Breast epithelium (tissue), 4 donors: ENCODE data around the gene TMEM178B. TPM values are rescaled to one million over a fixed set of nuclear protein-coding genes. Genes with fewer than 3 reads are reported as not detected.

Source experiments
- DNase-seq, 2 donors: peaks; one replicate each; pipeline ENCODE4 v3.0.0-alpha.2; 2019; ENCODE audit warnings: low spot score in 2 of 2
- H3K27ac ChIP-seq, 2 donors: fragments of 200-600 bp; sonication (generic) in 1 of 2; one replicate each; pipeline ENCODE4 v1.5.1; 2016 to 2019; ENCODE audit warnings: mild to moderate bottlenecking in 1 of 2
- H3K27me3 ChIP-seq, 2 donors: fragments of 200-600 bp; sonication (generic) in 1 of 2; one replicate each; pipeline versions ENCODE4 v1.5.1 to v1.6.0; 2017 to 2019; ENCODE audit warnings: control low read depth in 1 of 2, mild to moderate bottlenecking in 1 of 2
- H3K36me3 ChIP-seq: fragments of 200-600 bp; one replicate; pipeline ENCODE4 v1.5.1; 2019
- H3K4me1 ChIP-seq, 2 donors: fragments of 200-600 bp; sonication (generic); one replicate each; pipeline ENCODE4 v1.5.1; 2016 to 2019; ENCODE audit warnings: control low read depth in 1 of 2
- H3K4me3 ChIP-seq, 3 donors: fragments of 200-600 bp; sonication (generic); 1 replicate in 2 of 3; 2 replicates in 1 of 3; pipeline ENCODE4 v1.5.1; 2016 to 2019; ENCODE audit warnings: mild to moderate bottlenecking in 3 of 3, moderate library complexity in 2 of 3
- H3K9me3 ChIP-seq, 2 donors: fragments of 200-600 bp; sonication (generic) in 1 of 2; one replicate each; pipeline ENCODE4 v1.5.1; 2016 to 2019; ENCODE audit warnings: control low read depth in 1 of 2
- POLR2A ChIP-seq: fragments of 450-650 bp; IDR thresholded peaks from one replicate; pipeline ENCODE4 v1.6.1; 2016; ENCODE audit warnings: antibody characterized with exemption, mild to moderate bottlenecking, moderate library complexity
- POLR2AphosphoS5 ChIP-seq, 3 donors: sonication (generic); formaldehyde crosslinking; IDR thresholded peaks; one replicate each; pipeline ENCODE4 v1.6.1; 2017; ENCODE audit warnings: antibody characterized with exemption in 3 of 3
- intact Hi-C: fragments of 100-400 bp; cut with DNase I; formaldehyde crosslinking; loops from one replicate; pipeline ENCODE4 v1.15.1; 2023; ENCODE audit warnings: low total_unique reads
- total RNA-seq, 3 donors: library from RNA; depleted of rRNA; stranded (reverse); fragments of >200 nt; gene quantifications; one replicate each; pipeline ENCODE4 v1.1.0, GENCODE V29; 2016
- TF ChIP-seq, protein P1 (sequence below), 3 donors: fragments of 450-650 bp; IDR thresholded peaks; one replicate each; pipeline ENCODE4 v1.5.1; 2016 to 2017; ENCODE audit warnings: antibody characterized with exemption in 3 of 3, mild to moderate bottlenecking in 3 of 3, moderate library complexity in 3 of 3

Gene TMEM178B
- total RNA-seq, 3 donors from 2014 or later = 0.33 to 0.88 (median 0.64) TPM

DNA sequence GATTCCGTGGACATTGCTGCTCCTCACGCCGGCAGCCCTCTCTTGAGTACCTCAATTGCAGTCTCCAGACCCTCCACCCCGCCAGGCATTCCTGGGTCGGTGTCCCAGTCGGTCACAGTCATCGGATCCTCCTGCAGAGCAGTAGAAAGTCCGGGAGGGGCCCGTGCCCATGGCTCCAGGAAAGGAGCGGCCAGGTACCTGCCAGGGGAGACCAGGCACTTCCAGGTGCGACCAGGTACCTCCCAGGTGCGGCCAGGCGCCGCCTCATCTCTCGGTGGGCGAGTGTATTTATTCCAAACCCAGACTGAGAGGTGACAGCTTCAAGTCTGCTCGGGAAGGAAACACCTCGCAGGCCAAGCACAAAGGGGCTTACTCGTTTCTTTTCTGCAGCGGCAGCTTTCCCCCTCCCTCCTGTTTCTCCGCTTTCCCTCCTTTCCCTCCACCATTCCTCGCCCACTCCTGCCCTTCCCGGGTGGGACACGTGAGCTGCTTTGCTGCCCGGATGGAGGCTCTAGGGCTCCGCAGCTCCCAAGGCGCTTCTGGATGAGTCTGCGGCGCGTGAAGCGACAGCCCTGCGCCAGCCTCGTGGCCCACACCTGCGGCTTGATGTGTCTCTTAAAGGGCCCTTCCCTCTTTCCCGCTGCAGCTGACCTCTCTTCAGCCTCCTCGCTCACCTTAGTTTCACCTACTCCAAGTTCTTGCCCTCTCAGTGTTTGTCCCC lies 438.0 kb downstream of the TMEM178B start:
- intact Hi-C loops = no loop called here
- H3K27me3 ChIP-seq = peaks cover 0 to 7% of the 10 kb centered on the region in 2 donors

DNA sequence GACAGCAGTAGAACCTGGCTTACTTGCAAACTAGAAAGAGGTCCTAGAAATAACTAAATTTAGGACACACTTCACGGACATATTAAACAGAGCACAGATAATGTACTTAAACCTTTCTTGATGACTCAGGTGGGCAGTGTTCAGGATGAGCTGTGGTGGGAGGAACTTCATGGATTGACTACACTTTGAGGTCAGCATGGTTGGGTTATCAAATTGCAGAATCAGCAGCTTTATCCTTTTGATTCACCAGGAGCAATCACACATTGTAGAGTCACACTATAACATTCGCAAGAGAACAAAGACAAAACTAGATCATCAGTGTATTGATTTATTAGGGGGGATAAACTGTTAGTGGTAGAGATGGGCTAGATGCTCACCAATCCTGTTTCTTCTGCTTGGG lies 438.7 kb downstream of the TMEM178B start:
- peaks cover 0 to 7% of the 10 kb centered on the region in 2 donors for H3K27me3 ChIP-seq
- DNase-seq = no peak
- intact Hi-C loops = no loop called here
- H3K4me1 ChIP-seq = no peaks in the 10 kb centered on the region
- no peak overlapping the region for H3K27ac ChIP-seq
- H3K9me3 ChIP-seq = no peaks in the 10 kb centered on the region
- H3K36me3 ChIP-seq = no peaks in the 10 kb centered on the region
- TF ChIP-seq, protein P1, sequence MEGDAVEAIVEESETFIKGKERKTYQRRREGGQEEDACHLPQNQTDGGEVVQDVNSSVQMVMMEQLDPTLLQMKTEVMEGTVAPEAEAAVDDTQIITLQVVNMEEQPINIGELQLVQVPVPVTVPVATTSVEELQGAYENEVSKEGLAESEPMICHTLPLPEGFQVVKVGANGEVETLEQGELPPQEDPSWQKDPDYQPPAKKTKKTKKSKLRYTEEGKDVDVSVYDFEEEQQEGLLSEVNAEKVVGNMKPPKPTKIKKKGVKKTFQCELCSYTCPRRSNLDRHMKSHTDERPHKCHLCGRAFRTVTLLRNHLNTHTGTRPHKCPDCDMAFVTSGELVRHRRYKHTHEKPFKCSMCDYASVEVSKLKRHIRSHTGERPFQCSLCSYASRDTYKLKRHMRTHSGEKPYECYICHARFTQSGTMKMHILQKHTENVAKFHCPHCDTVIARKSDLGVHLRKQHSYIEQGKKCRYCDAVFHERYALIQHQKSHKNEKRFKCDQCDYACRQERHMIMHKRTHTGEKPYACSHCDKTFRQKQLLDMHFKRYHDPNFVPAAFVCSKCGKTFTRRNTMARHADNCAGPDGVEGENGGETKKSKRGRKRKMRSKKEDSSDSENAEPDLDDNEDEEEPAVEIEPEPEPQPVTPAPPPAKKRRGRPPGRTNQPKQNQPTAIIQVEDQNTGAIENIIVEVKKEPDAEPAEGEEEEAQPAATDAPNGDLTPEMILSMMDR (IDR thresholded peaks at IDR 0.05) = no peak
- TF ChIP-seq POLR2A (no peak), POLR2AphosphoS5 (IDR thresholded peaks at IDR 0.05) (no peak)
- no peak overlapping the region for H3K4me3 ChIP-seq

More for the DNA sequence above, 438.0 kb downstream of the TMEM178B start:
- TF ChIP-seq, protein P1 (IDR thresholded peaks at IDR 0.05) = no peak
- TF ChIP-seq POLR2A (no peak), POLR2AphosphoS5 (IDR thresholded peaks at IDR 0.05) (no peak)
- Histone ChIP-seq H3K4me3 (peak overlapping the region in 2 of 3 donors; percentile 44 to 65), H3K9me3 (no peaks in the 10 kb centered on the region), H3K36me3 (no peaks in the 10 kb centered on the region), H3K4me1 (no peaks in the 10 kb centered on the region), H3K27ac (no peak overlapping the region)
- no peak for DNase-seq

DNA sequence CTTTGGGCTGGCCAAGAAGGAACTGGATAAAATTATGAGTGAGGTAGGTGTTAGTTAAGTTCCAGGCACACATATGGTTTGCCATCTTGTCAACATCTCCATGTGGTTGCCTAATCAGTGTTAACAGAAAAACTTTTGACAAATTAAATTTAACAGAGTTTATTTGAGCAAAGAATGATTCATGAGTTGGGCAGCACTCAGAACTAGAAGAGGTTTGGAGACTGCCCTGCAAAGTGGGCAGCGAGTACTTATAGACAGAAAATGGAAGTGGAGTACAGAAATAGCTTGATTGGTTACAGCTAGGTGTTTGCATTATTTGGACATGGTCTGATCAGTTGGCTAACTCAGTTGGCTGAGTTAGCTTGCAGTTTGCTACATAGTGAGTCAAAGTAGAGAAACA lies 439.9 kb downstream of the TMEM178B start:
- Histone ChIP-seq H3K4me1 (no peaks in the 10 kb centered on the region), H3K27me3 (peaks cover 0 to 7% of the 10 kb centered on the region in 2 donors), H3K27ac (no peak overlapping the region), H3K4me3 (no peak overlapping the region), H3K9me3 (no peaks in the 10 kb centered on the region), H3K36me3 (no peaks in the 10 kb centered on the region)
- TF ChIP-seq POLR2AphosphoS5 (IDR thresholded peaks at IDR 0.05) (no peak), POLR2A (no peak)
- intact Hi-C loops = no loop called here
- DNase-seq = no peak

DNA sequence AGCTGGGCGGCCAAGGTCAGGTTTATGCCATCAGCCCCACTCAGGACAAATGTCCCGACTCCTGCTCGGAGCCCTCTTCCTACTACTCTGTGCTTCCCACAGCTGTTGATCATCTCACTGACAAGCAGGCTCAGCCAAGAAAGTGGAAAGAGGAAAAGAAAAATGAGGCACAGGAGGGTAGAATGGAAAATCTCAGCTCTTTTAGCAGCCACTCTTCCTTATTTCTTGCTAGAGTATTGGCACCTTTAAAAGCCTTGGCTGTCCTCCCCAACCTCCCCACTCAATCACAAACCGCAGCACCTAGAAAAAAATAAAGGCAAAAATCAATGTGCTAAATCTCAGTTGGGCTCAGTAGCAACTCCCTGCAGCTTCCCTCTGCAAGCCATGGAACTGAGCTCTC lies 442.1 kb downstream of the TMEM178B start:
- Histone ChIP-seq H3K4me1 (no peaks in the 10 kb centered on the region), H3K27ac (no peak overlapping the region), H3K9me3 (no peaks in the 10 kb centered on the region), H3K4me3 (no peak overlapping the region), H3K27me3 (no peaks in the 10 kb centered on the region), H3K36me3 (no peaks in the 10 kb centered on the region)
- no peak for TF ChIP-seq POLR2A
- TF ChIP-seq, protein P1 (IDR thresholded peaks at IDR 0.05) = no peak
- no peak for TF ChIP-seq POLR2AphosphoS5 (IDR thresholded peaks at IDR 0.05)
- no peak for DNase-seq
- intact Hi-C loops = no loop called here

DNA sequence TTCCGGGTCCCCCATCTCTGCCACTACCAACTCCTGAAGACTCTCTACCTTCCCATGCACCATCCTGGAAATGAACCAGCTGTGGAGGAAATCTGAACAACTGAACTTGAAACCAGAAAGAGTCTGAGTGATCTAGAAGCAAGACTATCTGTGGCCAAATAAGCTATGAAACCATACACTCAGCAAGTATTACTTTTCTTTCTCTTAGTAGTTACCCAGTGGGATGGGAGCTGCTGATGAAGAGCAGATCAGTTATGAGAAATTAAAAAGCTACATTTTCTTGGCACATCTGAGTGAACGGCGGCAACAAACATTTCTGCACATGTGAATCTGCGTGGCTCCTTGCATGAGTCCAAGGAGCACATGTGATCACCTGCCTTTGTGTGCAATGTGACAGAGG lies 445.8 kb downstream of the TMEM178B start:
- no peaks in the 10 kb centered on the region for H3K4me1 ChIP-seq
- H3K36me3 ChIP-seq = no peaks in the 10 kb centered on the region
- no peaks in the 10 kb centered on the region for H3K9me3 ChIP-seq
- TF ChIP-seq POLR2A = no peak
- TF ChIP-seq, protein P1 (IDR thresholded peaks at IDR 0.05) = no peak
- no peak for TF ChIP-seq POLR2AphosphoS5 (IDR thresholded peaks at IDR 0.05)
- no peak overlapping the region for H3K4me3 ChIP-seq
- no peak for DNase-seq
- no peaks in the 10 kb centered on the region for H3K27me3 ChIP-seq
- no peak overlapping the region for H3K27ac ChIP-seq
- intact Hi-C loops = no loop called here
